Effector memory CD4-positive, alpha-beta T cell (primary cell): ENCODE data around the gene PIEZO2.
"Not testable (repeated sequence)": the region's sequence is repeated elsewhere in the genome, so short reads cannot be mapped to it uniquely, and the experiment has no call there.

Experiments used
- DNase-seq, 3 donors: peaks; one replicate each; pipeline ENCODE4 v3.0.0-alpha.2; 2020
- H3K27ac ChIP-seq: 2 replicates; pipeline ENCODE4 v1.7.0; 2013; ENCODE audit warnings: mild to moderate bottlenecking, low read length, moderate library complexity; ENCODE audit not compliant: insufficient read depth, poor library complexity, severe bottlenecking
- H3K27me3 ChIP-seq: replicated peaks from 2 replicates; pipeline ENCODE4 v1.7.0; 2013; ENCODE audit warnings: mild to moderate bottlenecking, low read length; ENCODE audit not compliant: insufficient read depth, control insufficient read depth, poor library complexity, severe bottlenecking
- H3K36me3 ChIP-seq: 2 replicates; pipeline ENCODE4 v1.7.0; 2013; ENCODE audit warnings: mild to moderate bottlenecking, low read length, moderate library complexity; ENCODE audit not compliant: control insufficient read depth, insufficient read depth
- H3K4me1 ChIP-seq: 2 replicates; pipeline ENCODE4 v1.7.0; 2013; ENCODE audit warnings: low read length, mild to moderate bottlenecking; ENCODE audit not compliant: control insufficient read depth, insufficient read depth, poor library complexity, severe bottlenecking
- H3K4me3 ChIP-seq: 2 replicates; pipeline ENCODE4 v1.7.0; 2013; ENCODE audit warnings: low read length, low read depth, mild to moderate bottlenecking; ENCODE audit not compliant: insufficient read depth, poor library complexity, severe bottlenecking
- H3K9me3 ChIP-seq: 2 replicates; pipeline ENCODE4 v1.7.0; 2013; ENCODE audit warnings: mild to moderate bottlenecking, low read length, moderate library complexity; ENCODE audit not compliant: control insufficient read depth

Gene PIEZO2

DNA sequence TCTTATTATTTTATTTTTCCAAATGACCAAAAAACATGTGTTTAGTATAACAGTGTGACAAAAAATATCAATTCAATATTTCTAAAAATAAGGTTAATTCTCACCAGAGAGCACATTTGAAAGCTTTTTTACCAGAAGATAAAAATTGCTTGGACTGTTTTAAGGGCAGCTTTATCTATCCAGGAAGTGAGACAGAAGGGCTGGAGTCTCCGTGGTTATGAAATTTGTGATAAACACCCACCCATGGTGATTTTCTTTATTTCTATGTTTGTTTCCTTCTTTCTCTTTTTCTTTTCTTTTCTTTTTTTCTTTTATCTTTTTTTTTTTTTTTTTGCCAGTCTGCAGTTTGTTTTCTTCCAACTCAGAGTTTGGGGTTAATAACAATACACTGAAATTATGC is 298.5 kb downstream of the PIEZO2 start:
- no peaks in the 10 kb centered on the region for H3K36me3 ChIP-seq
- H3K4me3 ChIP-seq, result no peak overlapping the region
- no peaks in the 10 kb centered on the region for H3K9me3 ChIP-seq
- H3K4me1 ChIP-seq, result no peaks in the 10 kb centered on the region
- no peak overlapping the region for H3K27ac ChIP-seq
- no peaks in the 10 kb centered on the region for H3K27me3 ChIP-seq
- no peak for DNase-seq

DNA sequence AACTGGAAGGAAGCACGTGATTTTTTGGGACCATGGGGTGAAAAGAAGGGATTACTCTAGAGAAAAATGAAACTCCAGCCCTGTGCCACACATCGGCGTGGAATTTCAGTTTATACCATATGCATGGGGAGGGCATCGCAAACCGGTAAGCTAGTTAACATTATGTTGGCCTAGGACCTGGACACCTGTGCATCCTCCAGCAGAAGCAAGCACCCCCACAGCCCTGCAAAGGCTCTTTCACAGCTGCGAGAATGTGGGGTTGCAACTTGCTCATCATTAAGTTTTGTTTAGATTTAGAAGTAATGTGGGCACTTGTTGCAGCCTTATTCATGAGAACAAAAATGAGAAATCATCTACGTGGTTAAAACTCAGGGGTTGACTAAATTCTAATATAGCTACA is 299.2 kb downstream of the PIEZO2 start:
- H3K27me3 ChIP-seq, result no peaks in the 10 kb centered on the region
- DNase-seq, result no peak

DNA sequence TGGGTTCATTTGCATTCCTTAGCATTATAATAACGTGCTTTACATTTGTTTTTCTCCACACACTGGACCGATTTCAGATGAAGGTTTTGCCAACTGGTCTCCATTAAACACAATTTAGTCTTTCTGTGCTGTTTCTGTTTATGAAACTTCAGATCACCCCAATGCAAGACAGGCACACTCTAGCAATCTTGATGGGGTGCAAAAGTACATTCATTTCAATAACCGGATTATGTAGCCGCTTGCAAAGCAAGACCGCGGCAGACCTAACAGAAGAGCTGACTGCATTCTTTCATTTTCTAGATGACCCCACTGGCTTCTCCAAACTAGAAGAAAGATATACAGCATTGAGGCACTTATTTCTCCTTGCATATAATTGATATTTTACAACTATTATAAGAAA is 301.5 kb downstream of the PIEZO2 start:
- no peaks in the 10 kb centered on the region for H3K27me3 ChIP-seq
- no peaks in the 10 kb centered on the region for H3K9me3 ChIP-seq
- no peaks in the 10 kb centered on the region for H3K4me1 ChIP-seq
- no peak overlapping the region for H3K4me3 ChIP-seq
- DNase-seq, result no peak
- no peak overlapping the region for H3K27ac ChIP-seq
- no peaks in the 10 kb centered on the region for H3K36me3 ChIP-seq

More for the DNA sequence above, 299.2 kb downstream of the PIEZO2 start:
- no peak overlapping the region for H3K27ac ChIP-seq
- H3K4me3 ChIP-seq, result no peak overlapping the region
- no peaks in the 10 kb centered on the region for H3K4me1 ChIP-seq
- H3K9me3 ChIP-seq, result no peaks in the 10 kb centered on the region
- no peaks in the 10 kb centered on the region for H3K36me3 ChIP-seq

DNA sequence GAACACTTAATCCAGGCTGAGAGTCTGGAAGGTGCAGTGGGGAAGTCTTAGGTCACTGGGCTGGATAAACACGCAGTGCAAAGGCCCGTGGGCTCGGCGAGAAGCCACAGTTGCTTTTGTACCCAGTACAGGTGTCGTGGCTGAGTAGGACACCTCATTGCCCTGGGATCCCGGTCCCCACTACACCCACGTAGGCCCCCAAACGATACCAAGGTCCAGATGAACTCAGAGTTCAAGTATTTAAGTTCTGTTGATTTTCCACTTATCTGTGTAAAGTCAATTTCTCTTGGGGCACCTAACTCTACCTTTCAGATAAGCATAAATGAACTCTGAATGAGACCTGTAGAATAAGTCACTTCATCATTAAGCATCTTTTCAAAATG is 302.0 kb downstream of the PIEZO2 start:
- Histone ChIP-seq H3K4me3 (no peak overlapping the region), H3K27ac (no peak overlapping the region), H3K4me1 (no peaks in the 10 kb centered on the region), H3K9me3 (no peaks in the 10 kb centered on the region), H3K27me3 (no peaks in the 10 kb centered on the region), H3K36me3 (no peaks in the 10 kb centered on the region)
- no peak for DNase-seq

DNA sequence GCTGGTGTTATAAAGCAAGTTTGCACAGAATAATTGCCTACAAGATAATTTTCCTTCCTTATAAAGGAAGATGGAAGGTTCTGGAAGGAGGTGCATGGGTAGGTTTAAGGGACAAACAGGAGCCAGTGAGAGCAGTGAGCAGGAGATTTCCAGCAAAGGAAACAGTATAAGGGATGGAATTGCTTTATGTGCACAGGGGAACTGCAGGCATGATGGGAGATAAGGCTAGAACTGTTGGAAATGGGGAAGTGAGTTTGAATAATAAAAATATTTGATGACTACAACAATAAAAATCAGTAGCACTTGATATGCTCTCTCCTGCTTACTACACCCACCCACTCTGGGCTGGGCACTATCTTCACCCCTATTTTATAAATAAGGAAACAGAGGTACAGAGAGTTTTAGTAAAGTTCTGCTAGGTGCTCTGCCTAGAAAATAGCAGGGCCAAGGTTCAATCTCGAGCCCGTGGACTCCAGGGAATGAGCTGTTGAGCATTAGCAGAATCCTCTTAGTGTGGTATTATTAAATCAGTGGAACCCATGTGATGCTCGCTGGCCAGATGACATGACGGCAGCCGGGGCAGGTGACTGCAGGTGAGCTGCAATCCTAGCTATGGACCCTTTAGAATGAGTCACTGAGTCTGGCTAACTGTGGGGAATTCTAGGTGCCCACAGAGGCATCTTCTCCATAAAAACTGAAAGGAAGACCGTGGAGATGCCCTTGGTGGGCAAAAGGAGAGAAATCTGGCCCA is 302.5 kb downstream of the PIEZO2 start:
- H3K36me3 ChIP-seq, result no peaks in the 10 kb centered on the region
- H3K4me1 ChIP-seq, result no peaks in the 10 kb centered on the region
- no peaks in the 10 kb centered on the region for H3K9me3 ChIP-seq
- H3K4me3 ChIP-seq, result no peak overlapping the region
- no peak overlapping the region for H3K27ac ChIP-seq
- H3K27me3 ChIP-seq, result no peaks in the 10 kb centered on the region
- no peak for DNase-seq

DNA sequence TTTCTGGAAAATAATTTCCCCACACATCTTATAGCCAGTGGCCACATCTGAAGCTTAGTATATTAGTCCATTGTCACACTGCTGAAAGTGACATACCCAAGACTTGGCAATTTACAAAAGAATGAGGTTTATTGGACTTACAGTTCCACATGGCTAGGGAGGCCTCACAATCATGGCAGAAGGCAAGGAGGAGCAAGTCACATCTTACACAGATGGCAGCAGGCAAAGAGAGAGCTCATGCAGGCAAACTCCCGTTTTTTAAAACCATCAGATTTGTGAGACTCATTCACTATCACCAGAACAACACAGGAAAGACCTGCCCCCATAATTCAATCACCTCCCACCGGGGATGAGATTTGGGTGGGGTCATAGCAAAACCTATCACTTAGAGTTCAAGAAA is 303.3 kb downstream of the PIEZO2 start:
- not testable (repeated sequence) for DNase-seq, H3K36me3 ChIP-seq

DNA sequence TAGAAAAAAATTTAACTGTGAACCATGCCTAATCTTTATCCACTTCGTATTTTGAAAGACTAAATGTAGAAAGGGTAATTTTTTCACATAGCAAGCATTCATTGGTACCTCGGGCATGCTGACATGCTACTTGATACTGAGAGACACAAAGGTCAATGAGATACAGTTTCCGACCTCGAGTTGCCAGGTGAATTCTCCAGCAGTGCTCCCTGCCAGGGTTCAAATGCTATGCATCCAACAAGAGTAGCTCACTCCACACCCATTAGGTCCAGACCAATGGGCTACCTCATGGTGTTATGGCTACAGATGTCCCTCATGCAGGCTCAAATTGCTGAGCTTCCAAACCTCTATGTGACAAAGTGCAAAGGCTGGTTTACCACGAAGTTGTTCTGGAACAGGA is 305.8 kb downstream of the PIEZO2 start:
- no peak overlapping the region for H3K27ac ChIP-seq
- no peak for DNase-seq
- no peaks in the 10 kb centered on the region for H3K27me3 ChIP-seq
- no peaks in the 10 kb centered on the region for H3K4me1 ChIP-seq
- H3K9me3 ChIP-seq, result no peaks in the 10 kb centered on the region
- H3K4me3 ChIP-seq, result no peak overlapping the region
- H3K36me3 ChIP-seq, result no peaks in the 10 kb centered on the region

More for the DNA sequence above, 303.3 kb downstream of the PIEZO2 start:
- not testable (repeated sequence) for H3K27me3 ChIP-seq, H3K4me3 ChIP-seq, H3K4me1 ChIP-seq, H3K27ac ChIP-seq, H3K9me3 ChIP-seq

DNA sequence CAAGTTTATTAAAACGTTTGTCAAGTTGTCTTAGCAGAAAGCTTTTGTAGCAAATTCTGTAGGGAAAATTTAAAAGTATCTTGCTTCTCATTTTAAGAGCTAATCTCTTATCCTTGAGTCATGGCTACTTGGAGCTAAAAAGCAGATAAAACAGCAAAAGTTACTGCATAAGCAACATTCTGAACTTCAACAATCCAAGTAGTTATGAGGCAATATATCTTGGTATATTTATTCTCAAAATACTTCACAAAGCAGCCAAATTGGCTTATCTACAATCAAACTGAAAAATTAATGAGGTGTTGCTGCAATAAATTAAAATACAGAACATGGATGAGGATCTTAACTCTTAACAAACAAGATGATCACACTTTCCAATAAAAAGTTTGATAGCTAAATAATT is 306.5 kb downstream of the PIEZO2 start:
- DNase-seq, result no peak
- no peak overlapping the region for H3K4me3 ChIP-seq
- no peaks in the 10 kb centered on the region for H3K9me3 ChIP-seq
- H3K4me1 ChIP-seq, result no peaks in the 10 kb centered on the region
- no peak overlapping the region for H3K27ac ChIP-seq
- no peaks in the 10 kb centered on the region for H3K27me3 ChIP-seq
- H3K36me3 ChIP-seq, result no peaks in the 10 kb centered on the region

DNA sequence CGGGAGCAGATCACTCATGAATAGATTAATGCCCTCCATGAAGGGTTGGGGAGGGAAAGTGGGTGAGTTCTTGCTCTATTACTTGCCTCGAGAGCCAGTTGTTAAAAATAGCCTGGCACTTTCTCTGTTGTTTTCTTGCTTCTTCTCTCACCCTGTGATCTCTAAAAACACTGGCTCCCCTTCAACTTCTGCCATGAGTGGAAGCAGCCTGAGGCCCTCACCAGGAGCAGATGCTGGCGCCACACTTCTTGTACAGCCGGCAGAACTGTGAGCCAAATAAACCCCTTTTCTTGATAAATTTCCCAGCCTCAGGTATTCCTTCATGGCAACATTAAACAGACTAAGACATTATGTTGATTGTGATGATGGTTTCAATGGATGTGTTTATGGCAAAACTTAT is 307.0 kb downstream of the PIEZO2 start:
- no peaks in the 10 kb centered on the region for H3K36me3 ChIP-seq
- no peaks in the 10 kb centered on the region for H3K4me1 ChIP-seq
- H3K4me3 ChIP-seq, result no peak overlapping the region
- DNase-seq, result no peak
- no peaks in the 10 kb centered on the region for H3K9me3 ChIP-seq
- H3K27ac ChIP-seq, result no peak overlapping the region
- no peaks in the 10 kb centered on the region for H3K27me3 ChIP-seq

DNA sequence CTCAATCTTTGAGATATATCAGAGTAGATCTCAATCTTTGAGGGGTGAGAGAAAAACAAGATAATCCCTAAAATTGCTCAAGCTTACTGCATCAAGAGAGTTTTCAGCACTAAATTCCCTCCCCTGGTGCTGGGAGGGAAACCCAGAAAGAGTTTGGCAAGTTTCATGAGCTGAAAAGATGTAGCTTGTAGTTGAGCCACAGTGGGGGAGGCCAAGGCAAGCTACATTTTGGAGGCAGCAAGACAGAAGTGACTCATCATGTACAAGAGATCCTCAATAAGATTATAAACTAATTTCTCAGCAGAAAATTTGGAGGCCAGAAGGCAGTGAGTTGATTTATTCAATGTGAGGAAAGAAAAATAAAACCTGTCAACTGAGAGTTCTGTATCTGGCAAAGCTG is 308.2 kb downstream of the PIEZO2 start:
- no peak for DNase-seq
- Histone ChIP-seq H3K27me3 (no peaks in the 10 kb centered on the region), H3K9me3 (no peaks in the 10 kb centered on the region), H3K4me3 (no peak overlapping the region), H3K27ac (no peak overlapping the region), H3K4me1 (no peaks in the 10 kb centered on the region), H3K36me3 (no peaks in the 10 kb centered on the region)
